GM19193 (cell line): ENCODE data around the gene H2AZ1.

Experiments used
- POLR2A ChIP-seq: IDR thresholded peaks from 4 replicates; pipeline ENCODE4 v1.6.1; 2011; ENCODE audit not compliant: insufficient read depth, insufficient read length; ENCODE audit errors: extremely low read depth

H2AZ1 gene

GRCh38 chr4:99949999-99950912 is at the start of gene H2AZ1:
TSS of gene H2AZ1 (minus strand) at chr4:99950275. CDS start at chr4:99950170, 105 bp downstream.
- peak; percentile 99 for TF ChIP-seq POLR2A

GRCh38 chr4:99998062-99998867 is 48.2 kb upstream of the H2AZ1 start:
- TF ChIP-seq POLR2A: no peak

DNA sequence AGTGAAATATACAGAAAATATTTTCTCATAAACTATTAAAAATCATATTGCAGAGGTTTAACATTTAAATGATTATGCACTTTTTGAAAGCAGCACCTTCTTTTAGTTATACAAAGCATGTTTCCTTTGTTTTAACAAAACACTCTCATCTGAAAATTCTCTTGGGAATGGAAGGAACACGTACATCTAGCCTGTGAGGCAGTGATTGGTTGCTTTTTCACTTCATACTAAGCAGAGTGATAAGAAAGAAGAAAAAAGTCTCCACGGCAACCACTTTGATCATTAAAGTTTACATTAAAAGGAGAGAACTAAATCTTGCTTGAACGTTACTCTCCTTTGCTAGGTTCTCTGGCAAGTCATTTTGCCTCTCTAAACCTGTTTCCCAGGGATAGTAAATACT is 41.7 kb upstream of the H2AZ1 start:
- TF ChIP-seq POLR2A: no peak

- no peak for TF ChIP-seq POLR2A
Observed at GRCh38 chr4:99987681-99988080, 37.6 kb upstream of the H2AZ1 start.

DNA sequence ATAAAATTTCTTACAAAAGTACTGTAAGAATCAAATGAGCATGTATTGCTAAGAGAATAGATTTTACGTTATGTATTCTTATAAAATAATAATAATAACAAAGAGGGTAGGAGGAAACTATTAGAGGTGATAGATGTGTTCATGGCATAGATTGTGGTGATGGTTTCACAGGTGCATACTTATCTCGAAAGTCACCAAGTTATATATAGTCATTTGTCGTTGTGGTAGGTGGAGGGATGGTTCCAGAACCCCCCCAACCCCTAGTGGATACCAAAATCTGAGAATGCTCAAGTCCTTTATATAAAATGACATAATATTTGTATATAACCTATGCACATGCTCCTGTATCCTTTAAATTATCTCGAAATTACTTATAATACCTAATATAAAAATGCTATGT is 36.7 kb upstream of the H2AZ1 start:
- TF ChIP-seq POLR2A: no peak

GRCh38 chr4:99983289-99983943 is 33.3 kb upstream of the H2AZ1 start:
- no peak for TF ChIP-seq POLR2A

DNA sequence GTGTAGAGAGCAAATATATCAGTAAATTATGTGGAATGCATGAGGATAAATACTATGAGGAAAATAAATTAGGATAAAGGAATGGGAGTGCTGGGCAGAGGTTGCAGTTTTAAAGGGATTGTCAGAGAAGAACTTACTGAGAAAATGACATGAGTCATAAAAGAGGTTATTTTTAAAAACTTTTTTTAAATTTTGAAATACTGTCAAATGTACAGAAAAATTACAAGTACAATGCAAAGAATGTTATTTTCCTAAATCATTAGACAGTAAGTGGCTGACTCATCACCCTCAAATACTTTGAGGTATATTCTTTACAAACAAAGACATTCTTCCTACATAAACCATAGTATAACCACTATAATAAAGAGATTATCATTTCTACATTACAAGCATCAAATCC is 29.8 kb upstream of the H2AZ1 start:
- TF ChIP-seq POLR2A: no peak

- TF ChIP-seq POLR2A: no peak
Observed at GRCh38 chr4:99971453-99972111, 21.5 kb upstream of the H2AZ1 start.

DNA sequence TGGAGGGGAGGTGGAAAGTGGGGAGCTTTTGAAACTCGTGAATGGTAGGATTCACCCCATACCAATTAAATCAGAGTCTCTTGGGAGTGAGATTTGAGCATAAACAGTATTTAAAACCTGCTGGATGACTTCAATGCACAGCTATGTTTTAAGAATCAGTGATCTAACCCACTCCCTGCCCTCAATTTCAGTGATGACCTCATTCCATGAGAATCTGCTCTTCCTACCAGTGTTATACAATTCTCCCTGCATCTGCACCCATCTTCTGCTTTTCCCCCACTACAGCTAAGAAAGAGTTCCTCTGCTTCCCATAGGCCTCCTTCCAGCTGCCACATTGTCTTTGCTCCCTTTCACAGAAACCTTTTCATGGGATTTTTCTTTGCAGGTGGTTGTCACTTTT is 18.3 kb upstream of the H2AZ1 start:
- TF ChIP-seq POLR2A: no peak

DNA sequence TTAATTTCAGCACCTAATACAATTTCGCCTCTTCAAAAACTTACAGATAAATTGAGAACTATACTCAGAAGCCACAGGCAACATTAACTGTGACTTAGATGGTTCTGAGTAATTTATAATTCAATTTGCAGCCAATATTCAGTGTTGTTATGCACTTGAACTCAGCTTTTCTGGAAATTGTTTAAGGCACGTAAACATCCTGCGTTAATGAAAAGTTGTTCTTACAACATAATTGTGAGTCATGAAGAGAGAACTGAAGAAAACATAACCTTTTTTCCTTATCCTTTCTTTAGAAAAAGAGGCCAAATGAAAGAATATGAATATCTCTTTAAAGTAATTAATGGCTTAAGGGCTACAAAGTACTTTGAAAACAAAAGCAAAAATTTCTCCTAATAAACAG is 16.6 kb upstream of the H2AZ1 start:
- TF ChIP-seq POLR2A: no peak

DNA sequence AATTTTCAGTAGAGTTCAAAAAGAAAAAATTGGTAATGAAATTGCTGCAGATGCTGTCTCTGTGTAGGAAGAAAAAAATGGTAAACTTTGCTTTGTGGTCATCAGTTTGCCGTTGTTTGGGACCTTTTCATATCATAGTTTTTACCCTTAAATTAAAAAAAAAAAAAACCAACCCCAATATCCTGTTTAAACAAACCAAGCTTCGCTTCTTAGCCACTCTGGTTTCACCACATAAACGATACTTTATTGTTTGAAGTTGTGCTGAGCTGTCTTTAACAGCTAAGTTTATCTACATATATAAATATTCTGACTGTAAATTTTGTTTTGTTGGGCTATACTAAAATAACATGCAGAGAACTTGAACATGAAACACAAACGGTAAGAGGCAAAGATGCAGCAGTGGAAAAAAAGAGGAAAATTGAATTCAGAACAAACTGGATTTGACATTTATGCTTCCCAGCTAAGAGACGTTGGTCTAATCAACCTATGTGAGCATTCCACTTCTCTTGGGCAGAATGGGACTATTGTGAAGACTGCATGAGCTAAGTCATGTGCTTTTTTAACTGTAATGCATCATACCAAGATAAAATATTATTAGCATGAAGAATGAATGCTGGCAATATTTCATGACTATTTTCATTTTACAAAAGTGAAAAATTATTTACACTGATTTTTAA is 15.7 kb upstream of the H2AZ1 start:
- TF ChIP-seq POLR2A: no peak

GRCh38 chr4:99965173-99965572 is 15.1 kb upstream of the H2AZ1 start:
- no peak for TF ChIP-seq POLR2A

- TF ChIP-seq POLR2A: no peak
Observed at GRCh38 chr4:99961711-99962110, 11.6 kb upstream of the H2AZ1 start.

GRCh38 chr4:99960648-99961047 is 10.6 kb upstream of the H2AZ1 start:
- no peak for TF ChIP-seq POLR2A
